GM21576 (cell line): ENCODE results near the gene LRBA.
"Not testable (repeated sequence)": the region's sequence is repeated elsewhere in the genome, so short reads cannot be mapped to it uniquely, and the experiment has no call there.

ENCODE experiments used
- ATAC-seq: cut with Tn5 transposase; IDR thresholded peaks from one replicate; pipeline ENCODE4 v1.9.1; 2021; ENCODE audit warnings: mild to moderate bottlenecking, moderate library complexity; ENCODE audit not compliant: unreplicated experiment

Gene LRBA

GRCh38 chr4:150534818-150535217 lies 480.3 kb downstream of the LRBA start:
- ATAC-seq: no peak

- ATAC-seq: no peak
Measured at GRCh38 chr4:150533673-150534072, 481.4 kb downstream of the LRBA start.

GRCh38 chr4:150525321-150525868 lies 489.7 kb downstream of the LRBA start:
- ATAC-seq: no peak

GRCh38 chr4:150518559-150518958 lies 496.5 kb downstream of the LRBA start:
- no peak for ATAC-seq

GRCh38 chr4:150515135-150515534 lies 499.9 kb downstream of the LRBA start:
- ATAC-seq: no peak

GRCh38 chr4:150514709-150515108 lies 500.4 kb downstream of the LRBA start:
- no peak for ATAC-seq

- ATAC-seq: no peak
Measured at GRCh38 chr4:150510176-150510865, 504.8 kb downstream of the LRBA start.

GRCh38 chr4:150507656-150508055 lies 507.4 kb downstream of the LRBA start:
- ATAC-seq: not testable (repeated sequence)

- ATAC-seq: no peak
Measured at GRCh38 chr4:150501983-150502382, 513.1 kb downstream of the LRBA start.

GRCh38 chr4:150501009-150501727 lies 513.9 kb downstream of the LRBA start:
- no peak for ATAC-seq

- ATAC-seq: no peak
Measured at GRCh38 chr4:150497612-150498011, 517.5 kb downstream of the LRBA start.

- no peak for ATAC-seq
Measured at GRCh38 chr4:150495550-150495949, 519.5 kb downstream of the LRBA start.

GRCh38 chr4:150493851-150494250 lies 521.2 kb downstream of the LRBA start:
- ATAC-seq: no peak

- ATAC-seq: no peak
Measured at GRCh38 chr4:150491132-150492049, 523.7 kb downstream of the LRBA start.

GRCh38 chr4:150482581-150482980 lies 532.5 kb downstream of the LRBA start:
- ATAC-seq: no peak

GRCh38 chr4:150479657-150480056 lies 535.4 kb downstream of the LRBA start:
- ATAC-seq: no peak

- ATAC-seq: no peak
Measured at GRCh38 chr4:150477869-150478268, 537.2 kb downstream of the LRBA start.

GRCh38 chr4:150476776-150477175 lies 538.3 kb downstream of the LRBA start:
- no peak for ATAC-seq

- no peak for ATAC-seq
Measured at GRCh38 chr4:150475763-150476162, 539.3 kb downstream of the LRBA start.

GRCh38 chr4:150464523-150464922 lies 550.6 kb downstream of the LRBA start:
- no peak for ATAC-seq

GRCh38 chr4:150462743-150463142 lies 552.3 kb downstream of the LRBA start:
- no peak for ATAC-seq
